ENCODE data around the gene PPM1E.

DNA sequence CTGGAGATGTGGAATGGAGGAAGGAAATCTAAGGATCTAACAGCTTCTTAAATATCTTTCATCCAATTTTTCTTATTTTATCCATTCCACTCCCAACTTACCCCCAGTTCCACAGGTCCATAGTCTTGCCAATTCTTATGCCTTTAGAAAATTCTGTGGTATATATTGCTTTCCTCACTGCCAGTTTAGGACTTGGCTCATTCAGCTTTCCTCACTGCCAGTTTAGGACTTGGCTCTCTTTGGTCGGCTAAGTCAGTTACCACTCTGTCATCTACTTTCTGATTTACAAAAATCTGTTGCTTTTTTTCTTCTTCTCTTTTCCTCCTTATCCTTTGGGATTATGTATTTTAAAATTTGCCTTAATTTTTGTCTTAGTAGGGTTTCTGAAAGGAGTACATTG lies 128.5 kb downstream of the PPM1E start:
- TF ChIP-seq, protein P1, sequence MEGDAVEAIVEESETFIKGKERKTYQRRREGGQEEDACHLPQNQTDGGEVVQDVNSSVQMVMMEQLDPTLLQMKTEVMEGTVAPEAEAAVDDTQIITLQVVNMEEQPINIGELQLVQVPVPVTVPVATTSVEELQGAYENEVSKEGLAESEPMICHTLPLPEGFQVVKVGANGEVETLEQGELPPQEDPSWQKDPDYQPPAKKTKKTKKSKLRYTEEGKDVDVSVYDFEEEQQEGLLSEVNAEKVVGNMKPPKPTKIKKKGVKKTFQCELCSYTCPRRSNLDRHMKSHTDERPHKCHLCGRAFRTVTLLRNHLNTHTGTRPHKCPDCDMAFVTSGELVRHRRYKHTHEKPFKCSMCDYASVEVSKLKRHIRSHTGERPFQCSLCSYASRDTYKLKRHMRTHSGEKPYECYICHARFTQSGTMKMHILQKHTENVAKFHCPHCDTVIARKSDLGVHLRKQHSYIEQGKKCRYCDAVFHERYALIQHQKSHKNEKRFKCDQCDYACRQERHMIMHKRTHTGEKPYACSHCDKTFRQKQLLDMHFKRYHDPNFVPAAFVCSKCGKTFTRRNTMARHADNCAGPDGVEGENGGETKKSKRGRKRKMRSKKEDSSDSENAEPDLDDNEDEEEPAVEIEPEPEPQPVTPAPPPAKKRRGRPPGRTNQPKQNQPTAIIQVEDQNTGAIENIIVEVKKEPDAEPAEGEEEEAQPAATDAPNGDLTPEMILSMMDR (IDR thresholded peaks at IDR 0.05; ENCODE audit: poor library complexity, severe bottlenecking): no peak
- no peak for TF ChIP-seq RAD21 (conservative IDR thresholded peaks at IDR 0.05)
- no peak for TF ChIP-seq POLR2AphosphoS5 (IDR thresholded peaks at IDR 0.05)
- TF ChIP-seq EP300 (conservative IDR thresholded peaks at IDR 0.05; ENCODE audit: poor library complexity, severe bottlenecking): no peak
- no peak for TF ChIP-seq EZH2 (IDR thresholded peaks at IDR 0.05; ENCODE audit: borderline replicate concordance, insufficient read depth, low read length, poor library complexity, severe bottlenecking)
- no peak for TF ChIP-seq SMC3 (conservative IDR thresholded peaks at IDR 0.05; ENCODE audit: poor library complexity)
- TF ChIP-seq REST (IDR thresholded peaks at IDR 0.05; ENCODE audit: borderline replicate concordance): no peak
- no peak for TF ChIP-seq MXI1 (conservative IDR thresholded peaks at IDR 0.05; ENCODE audit: poor library complexity, severe bottlenecking)
